Fibroblast of lung (primary cell): ENCODE measurements around the gene DDX54.

Source experiments
- EZH2 ChIP-seq: IDR thresholded peaks from 2 replicates; pipeline ENCODE4 v1.5.1; 2012; ENCODE audit warnings: low read length, control low read depth, mild to moderate bottlenecking; ENCODE audit errors: missing control alignments
- TF ChIP-seq, protein P1 (sequence below), 2 donors: IDR thresholded peaks in 1 of 2; conservative IDR thresholded peaks in 1 of 2; 1 replicate in 1 of 2; 2 replicates in 1 of 2; pipeline ENCODE4 v1.5.1; 2011 to 2012; ENCODE audit warnings: low read length in 2 of 2, control low read depth in 1 of 2, inconsistent platforms in 1 of 2, low read depth in 1 of 2, mild to moderate bottlenecking in 1 of 2

DNA sequence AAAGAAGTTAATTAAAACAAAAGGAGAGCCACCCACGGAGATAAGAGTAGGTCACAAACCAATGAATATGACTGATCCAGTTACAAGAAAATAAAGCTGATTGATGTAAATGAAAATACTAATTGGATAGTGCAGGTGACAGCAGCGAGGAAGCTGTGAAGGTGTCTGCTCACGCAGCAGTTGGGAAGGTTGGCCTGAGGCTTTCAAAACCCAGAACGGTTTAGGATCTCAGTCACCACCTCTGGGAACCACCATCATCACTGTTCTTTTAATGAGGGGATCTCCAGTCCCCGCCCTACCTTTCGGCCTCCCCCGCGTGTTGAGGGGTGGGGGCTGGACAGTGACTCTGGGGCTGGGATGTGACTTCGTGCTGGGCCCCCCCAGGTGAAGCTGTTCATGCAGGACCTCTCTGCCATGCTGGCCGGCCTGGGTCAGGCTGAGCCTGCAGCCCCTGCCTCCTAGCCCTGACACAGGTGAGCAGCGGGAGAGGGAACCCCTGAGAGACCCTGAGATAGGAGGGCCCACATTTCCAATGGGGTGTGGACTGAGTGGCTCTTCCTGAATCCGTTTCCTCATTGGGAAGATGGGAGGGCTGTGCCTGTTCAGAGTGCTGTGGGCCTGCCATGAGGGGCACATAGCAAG, 27.9 kb downstream of the DDX54 start:
- no peak for TF ChIP-seq EZH2
- TF ChIP-seq, protein P1, sequence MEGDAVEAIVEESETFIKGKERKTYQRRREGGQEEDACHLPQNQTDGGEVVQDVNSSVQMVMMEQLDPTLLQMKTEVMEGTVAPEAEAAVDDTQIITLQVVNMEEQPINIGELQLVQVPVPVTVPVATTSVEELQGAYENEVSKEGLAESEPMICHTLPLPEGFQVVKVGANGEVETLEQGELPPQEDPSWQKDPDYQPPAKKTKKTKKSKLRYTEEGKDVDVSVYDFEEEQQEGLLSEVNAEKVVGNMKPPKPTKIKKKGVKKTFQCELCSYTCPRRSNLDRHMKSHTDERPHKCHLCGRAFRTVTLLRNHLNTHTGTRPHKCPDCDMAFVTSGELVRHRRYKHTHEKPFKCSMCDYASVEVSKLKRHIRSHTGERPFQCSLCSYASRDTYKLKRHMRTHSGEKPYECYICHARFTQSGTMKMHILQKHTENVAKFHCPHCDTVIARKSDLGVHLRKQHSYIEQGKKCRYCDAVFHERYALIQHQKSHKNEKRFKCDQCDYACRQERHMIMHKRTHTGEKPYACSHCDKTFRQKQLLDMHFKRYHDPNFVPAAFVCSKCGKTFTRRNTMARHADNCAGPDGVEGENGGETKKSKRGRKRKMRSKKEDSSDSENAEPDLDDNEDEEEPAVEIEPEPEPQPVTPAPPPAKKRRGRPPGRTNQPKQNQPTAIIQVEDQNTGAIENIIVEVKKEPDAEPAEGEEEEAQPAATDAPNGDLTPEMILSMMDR (conservative IDR thresholded peaks at IDR 0.05 in 1 of 2, IDR thresholded peaks at IDR 0.05 in 1 of 2; ENCODE audit: low read depth in 1 of 2, low read length in 2 of 2), result no peak
